GM18499 (cell line): ENCODE measurements around the gene EMILIN2.

Experiments used
- ATAC-seq: cut with Tn5 transposase; IDR thresholded peaks from one replicate; pipeline ENCODE4 v1.9.1; 2021; ENCODE audit warnings: moderate number of reproducible peaks; ENCODE audit not compliant: insufficient read depth, unreplicated experiment

The EMILIN2 gene

DNA sequence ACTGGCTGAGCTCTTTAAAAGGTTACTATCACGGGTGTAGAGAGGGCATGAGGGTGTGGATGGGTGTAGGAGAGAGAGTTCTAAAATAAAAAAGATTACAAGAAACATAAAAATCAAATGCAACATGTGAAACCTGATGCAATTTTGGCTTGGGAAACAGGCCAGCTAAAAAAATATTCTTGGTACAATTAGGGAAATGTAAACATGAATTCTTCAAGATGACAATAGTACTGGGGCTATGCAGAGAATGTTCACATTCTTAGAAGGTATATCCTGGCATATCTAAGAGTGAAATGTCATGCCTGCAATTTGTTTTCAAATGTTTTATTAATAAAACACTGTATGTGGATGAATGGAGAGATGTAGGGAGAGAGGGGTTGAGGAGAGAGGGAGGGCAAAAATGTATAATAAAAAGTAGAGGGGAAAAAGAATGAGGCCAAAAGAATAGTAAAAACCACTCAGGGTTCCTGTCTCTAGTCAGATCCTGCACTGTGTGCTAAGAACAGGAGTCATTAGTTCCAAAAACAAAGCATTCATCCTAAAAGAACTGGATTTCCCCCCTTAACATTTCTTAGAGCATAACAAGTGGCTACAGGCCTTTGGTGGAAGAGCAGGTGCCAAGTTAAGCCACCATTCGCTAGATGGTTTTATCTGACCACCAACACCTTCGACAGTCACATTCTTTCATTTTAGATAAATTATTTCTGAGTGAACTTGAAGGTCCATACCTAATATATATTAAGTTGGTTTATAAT is 88.8 kb downstream of the EMILIN2 start:
- ATAC-seq: no peak

DNA sequence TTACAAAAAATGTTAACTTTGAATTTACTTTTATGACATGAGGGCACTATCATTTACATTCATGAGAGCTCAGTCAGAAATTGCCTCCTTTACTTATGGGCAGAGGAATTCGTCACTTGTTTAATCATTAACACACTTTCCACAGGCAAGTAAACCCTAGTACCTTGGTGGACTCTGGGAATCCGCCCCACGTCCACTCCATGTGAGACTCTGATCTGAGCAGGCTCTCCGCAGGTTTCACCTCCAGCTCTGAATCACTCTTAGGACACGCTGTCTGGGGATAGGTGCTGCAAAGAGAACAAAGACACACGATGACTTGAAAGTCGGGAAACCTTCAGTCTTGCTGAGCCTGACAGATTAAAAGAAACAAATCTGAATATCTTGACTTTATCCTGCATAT is 92.5 kb downstream of the EMILIN2 start:
- no peak for ATAC-seq

DNA sequence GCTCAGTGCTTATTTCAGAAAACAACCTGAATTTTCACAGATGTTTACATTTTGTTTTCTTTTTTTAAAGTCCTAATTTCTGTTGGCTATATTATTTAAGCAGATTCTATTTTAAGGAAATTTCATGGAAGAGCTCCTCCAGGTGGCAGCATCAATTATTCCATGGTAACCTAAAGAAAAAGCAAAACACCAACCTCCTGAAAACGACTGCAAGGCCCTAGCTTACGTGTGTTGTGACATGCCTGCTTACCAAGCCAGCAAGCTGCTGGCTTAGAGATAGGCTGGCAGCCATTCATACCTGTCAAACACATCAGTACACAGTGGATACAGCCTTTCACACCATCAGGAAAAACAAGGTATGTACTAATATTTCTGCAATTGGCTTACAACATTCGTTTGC is 101.2 kb downstream of the EMILIN2 start:
- ATAC-seq: no peak

DNA sequence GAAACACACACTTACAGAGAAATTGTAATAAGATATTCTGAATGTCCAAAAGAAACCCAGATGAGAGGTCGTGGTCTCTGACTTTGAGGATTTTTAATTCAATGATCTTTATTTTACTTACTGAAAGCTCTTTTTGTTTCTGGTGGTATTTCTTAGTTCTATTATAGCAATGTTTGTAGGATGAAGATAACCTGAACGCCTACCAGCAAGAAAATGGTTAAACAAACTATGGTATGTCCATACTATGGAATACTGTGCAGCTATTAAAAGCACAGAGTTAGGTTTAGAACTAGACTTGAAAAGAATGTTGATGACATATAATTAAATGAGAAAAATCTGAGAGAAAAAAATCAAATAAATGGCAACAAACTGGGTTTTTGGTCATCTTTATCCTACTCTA is 105.8 kb downstream of the EMILIN2 start:
- no peak for ATAC-seq

DNA sequence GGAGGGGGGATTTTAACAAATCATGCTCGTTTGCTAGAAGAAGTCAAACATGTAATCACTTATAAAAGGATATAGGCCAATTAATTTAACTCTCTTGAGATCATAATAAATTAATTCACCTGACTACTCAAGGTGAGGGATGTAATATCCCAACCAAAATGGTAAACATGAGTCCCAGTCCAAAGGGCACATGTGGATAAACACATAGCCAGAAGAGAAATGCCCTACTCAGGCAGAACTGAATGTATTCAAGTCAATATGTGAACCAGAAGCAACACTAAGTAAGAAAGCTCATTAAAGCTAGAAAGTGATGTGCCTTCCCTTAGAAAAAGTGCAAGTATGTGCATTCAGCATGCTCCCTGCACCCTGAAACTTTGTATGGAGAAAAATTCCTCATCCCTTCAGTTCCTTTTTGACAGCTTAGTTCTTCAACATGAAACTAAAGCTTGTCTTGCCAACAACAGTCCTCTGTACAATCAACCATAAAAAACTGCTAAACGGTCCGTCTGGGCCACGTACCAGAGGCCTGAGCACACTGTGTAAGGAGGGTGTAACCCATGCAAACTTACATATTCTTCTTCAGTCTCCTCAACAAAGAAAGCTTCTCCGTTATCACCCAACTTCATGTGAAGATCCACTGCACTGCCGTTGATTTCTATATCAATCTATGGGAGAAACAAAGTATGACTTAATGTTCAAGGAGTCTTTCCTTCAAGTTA is 107.3 kb downstream of the EMILIN2 start:
- no peak for ATAC-seq

DNA sequence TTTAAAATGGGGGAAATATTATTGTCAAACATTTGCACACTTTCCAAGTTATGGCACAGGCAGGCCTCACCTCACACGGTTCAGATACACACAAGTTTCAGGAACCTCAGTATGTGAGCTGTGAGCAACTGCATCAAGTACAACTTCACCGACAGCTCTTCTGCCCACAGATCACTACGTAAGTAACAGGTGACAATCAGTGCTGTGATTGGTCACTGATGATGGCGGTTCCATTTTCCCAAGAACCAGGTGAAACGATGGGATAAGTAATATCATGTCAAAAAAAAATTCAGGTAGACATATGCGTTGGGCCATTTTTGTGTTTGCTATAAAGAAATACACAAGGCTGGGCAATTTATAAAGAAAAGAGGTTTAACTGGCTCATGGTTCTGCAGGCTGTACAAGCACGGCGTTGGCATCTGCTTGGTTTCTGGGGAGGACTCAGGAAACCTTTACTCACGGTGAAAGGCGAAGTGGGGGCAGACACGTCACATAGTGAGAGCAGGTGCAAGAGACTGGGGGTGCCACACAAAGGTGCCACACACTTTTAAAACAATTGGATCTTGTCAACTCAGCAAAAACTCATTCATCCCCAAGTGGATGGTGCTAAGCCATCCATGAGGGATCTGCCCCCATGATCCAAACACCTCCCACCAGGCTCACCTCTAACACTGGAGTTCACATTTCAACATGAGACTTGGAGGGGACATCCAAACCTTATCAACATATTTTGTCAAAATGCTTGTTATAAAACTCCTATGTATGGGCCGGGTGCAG is 108.3 kb downstream of the EMILIN2 start:
- no peak for ATAC-seq

DNA sequence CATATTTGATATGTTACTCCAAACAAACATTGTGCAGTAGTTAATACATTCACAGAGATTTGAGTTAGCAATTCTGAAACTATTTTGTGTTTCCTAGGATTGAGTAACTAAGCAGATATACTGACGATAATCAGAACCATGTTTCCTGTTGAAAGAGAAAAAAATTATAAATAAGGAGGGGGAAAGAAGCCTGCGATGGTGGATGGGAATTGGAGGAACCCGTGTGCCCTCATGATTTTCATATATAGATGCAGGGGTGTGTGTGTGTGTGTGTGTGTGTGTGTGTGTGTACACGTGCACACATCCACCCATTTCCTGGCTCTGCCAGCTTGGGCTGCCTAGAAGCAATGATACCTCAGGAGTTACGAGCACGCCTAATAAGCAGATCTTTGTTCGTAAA is 109.2 kb downstream of the EMILIN2 start:
- ATAC-seq: no peak

DNA sequence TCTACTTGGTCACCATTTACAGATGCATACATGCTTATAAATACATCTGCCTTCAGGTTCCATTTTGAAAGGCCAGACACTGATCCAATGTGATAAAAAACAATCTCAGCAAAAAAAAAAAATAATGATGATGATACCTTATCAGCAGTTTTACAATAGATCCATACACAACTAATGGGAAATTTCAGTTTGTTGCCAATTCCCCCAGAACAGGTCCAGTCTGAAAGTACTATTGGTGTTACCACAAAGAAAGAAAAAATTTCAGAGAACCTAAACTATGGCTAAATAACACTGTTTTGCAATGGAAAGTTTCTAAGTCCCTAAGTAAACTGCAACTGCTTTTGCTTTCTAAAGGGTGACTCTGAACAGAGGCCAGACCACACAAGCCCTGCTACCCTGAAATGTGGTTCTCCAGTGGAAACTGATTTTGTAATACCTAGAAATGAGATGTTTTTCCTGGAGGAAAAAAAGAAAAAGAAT is 112.1 kb downstream of the EMILIN2 start:
- peak; percentile 38 for ATAC-seq

DNA sequence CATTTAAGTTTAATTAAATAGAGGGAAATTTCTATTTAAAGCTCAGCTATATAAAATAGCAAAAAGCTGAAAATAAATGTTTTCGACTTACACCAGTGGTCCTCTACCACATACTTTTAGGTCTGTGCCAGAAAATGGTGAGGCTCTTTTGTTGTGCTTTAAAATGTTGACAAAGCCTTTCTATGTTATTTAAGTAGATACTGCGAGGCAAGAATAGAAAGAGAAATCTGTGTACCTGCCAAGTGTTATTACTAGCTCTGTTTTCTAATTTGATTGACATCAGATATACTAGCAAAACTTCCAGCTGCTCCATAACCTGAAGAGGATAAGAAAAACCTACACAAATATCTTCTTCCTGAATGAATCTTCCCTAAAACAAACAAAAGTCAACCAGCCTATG is 112.5 kb downstream of the EMILIN2 start:
- ATAC-seq: no peak

DNA sequence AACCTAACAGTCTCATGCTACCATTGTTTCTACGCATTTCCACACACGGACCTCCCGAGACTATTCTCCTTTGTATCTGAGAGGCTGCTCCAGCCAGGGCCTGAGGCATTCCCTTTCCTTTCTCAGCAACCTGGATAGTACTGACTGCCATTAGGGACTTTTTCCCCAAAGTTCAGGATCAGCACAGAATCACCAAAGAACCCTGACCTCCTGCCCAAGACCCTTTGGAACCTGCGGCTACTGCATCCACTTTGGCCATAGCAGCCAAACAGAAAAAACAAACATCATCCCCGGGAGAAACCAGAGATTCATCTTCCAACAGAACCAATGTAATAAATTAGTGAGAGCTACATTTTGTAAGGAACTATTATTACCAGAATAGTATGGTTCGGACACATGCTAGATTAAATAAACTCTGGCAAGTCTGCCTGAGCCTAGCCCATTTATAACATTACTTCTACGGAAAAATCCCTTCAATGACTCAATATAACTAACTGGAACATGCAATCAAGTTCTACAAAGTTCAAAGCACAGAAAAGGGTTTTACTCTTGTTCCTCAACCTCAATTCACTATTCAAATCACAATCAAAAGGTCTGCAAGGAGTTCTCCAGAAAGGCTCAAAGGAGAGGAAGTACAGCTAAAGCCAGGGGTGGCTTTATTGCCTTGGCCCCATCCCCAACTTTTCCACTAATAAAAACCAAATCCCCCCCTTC is 114.3 kb downstream of the EMILIN2 start:
- no peak for ATAC-seq

DNA sequence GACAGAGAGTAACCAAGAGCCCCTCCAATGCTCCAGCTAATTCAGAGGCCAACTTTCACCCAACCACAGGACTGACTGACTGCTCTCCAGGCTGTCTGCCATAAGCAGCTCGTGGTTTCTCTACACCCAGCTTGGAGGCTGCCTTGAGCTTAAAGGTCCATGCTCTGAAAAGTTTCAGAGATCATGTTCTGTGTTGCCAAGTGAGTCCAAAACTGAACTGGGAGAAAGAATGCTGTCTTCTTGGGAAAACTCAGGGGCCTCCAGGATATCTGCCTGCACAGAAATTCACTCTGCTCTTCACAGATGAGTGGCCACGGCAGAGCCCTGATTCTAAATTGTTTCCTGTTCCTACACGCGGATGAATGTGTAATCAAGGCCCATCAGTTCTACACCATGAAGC is 115.0 kb downstream of the EMILIN2 start:
- no peak for ATAC-seq

DNA sequence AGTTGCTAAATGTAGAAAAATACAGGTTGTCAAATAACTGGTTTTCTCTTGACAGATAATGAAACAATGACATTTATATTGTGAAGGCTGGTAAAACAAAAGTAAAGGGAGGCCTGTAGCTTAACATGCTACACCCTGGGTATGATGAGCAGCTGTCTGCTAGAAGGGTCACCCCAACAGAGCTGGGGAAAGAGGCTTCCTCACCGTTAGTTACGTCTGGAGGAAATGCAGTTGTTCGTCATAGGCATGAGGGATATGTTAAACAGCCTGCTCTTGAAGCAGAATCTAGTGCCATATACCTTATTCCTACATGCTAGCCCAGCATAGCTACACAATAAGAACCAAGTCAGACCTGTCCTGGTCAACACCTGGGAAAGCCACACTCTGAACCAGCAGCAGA is 116.2 kb downstream of the EMILIN2 start:
- ATAC-seq: no peak

DNA sequence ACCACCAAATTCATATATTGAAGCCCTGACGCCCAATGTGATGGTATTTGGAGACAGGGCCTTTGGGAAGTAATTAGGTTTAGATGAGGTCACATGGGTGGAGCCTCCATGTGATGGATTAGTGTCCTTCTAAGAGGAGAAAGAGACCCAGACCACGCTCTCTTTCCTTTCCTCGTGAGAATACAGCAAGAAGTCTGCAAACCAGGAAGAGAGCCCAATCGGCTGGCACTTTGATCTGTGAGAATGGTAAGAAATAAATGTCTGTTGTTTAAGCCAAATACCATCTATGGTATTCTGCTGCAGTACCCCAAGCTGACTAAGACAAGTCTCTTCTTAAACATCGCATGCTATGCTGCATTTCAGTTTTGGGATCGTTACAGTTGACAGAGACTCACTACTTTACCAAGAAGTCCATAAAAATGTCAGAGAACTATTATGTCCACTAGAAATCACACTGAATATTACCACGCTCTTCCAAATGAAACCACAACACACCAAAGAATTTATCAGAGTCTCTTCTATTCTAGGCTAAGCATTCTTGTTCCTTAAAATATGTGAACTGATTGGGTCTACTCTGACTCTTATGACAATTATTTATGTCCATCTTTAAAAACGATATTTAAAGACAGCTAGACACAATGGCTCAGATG is 117.7 kb downstream of the EMILIN2 start:
- ATAC-seq: no peak
